H9 (cell line): ENCODE data around the gene TMEM186. TPM values are rescaled to one million over a fixed set of nuclear protein-coding genes. Genes with fewer than 3 reads are reported as not detected.

ENCODE experiments used
- DNase-seq: peaks from one replicate; pipeline ENCODE4 v3.0.0-alpha.2; 2017
- H2AFZ ChIP-seq: one replicate; pipeline ENCODE4 v1.6.1; 2013; ENCODE audit warnings: mild to moderate bottlenecking, low read length, control low read depth, moderate library complexity
- H2AK5ac ChIP-seq: 2 replicates; pipeline ENCODE4 v1.6.1; 2013; ENCODE audit warnings: low read length, control low read depth, mixed read lengths; ENCODE audit not compliant: insufficient read length
- H2BK120ac ChIP-seq: one replicate; pipeline ENCODE4 v1.6.1; 2013; ENCODE audit warnings: low read depth, mild to moderate bottlenecking, low read length, control low read depth, inconsistent platforms; ENCODE audit not compliant: poor library complexity, severe bottlenecking
- H2BK12ac ChIP-seq: 2 replicates; pipeline ENCODE4 v1.6.1; 2013; ENCODE audit warnings: low read length, control low read depth, mixed read lengths, low read depth; ENCODE audit not compliant: insufficient read length
- H2BK15ac ChIP-seq: 2 replicates; pipeline ENCODE4 v1.6.1; 2013; ENCODE audit warnings: low read depth, low read length, control low read depth
- H2BK20ac ChIP-seq: one replicate; pipeline ENCODE4 v1.6.1; 2013; ENCODE audit warnings: low read depth, mild to moderate bottlenecking, low read length, control low read depth, inconsistent platforms; ENCODE audit not compliant: poor library complexity, severe bottlenecking
- H2BK5ac ChIP-seq: 2 replicates; pipeline ENCODE4 v1.6.1; 2013; ENCODE audit warnings: low read length, control low read depth, mixed read lengths; ENCODE audit not compliant: insufficient read length
- H3K14ac ChIP-seq: 2 replicates; pipeline ENCODE4 v1.6.1; 2013; ENCODE audit warnings: low read length, control low read depth; ENCODE audit not compliant: insufficient read depth
- H3K18ac ChIP-seq: 2 replicates; pipeline ENCODE4 v1.6.1; 2013; ENCODE audit warnings: low read depth, mild to moderate bottlenecking, mixed read lengths, low read length, control low read depth; ENCODE audit not compliant: insufficient read length
- H3K23ac ChIP-seq: 2 replicates; pipeline ENCODE4 v1.6.1; 2013; ENCODE audit warnings: low read length, control low read depth, mixed read lengths, low read depth; ENCODE audit not compliant: insufficient read length
- H3K23me2 ChIP-seq: 2 replicates; pipeline ENCODE4 v1.6.1; 2013; ENCODE audit warnings: low read depth, mild to moderate bottlenecking, mixed read lengths, low read length, control low read depth; ENCODE audit not compliant: insufficient read length, poor library complexity, severe bottlenecking
- H3K27ac ChIP-seq: 2 replicates; pipeline ENCODE4 v1.5.1; 2013; ENCODE audit warnings: low read length, control low read depth, mixed read lengths, low read depth; ENCODE audit not compliant: insufficient read length
- H3K27me3 ChIP-seq: 2 replicates; pipeline ENCODE4 v1.6.1; 2013; ENCODE audit warnings: low read length, control low read depth, inconsistent platforms; ENCODE audit not compliant: insufficient read depth
- H3K4ac ChIP-seq: 2 replicates; pipeline ENCODE4 v1.6.1; 2013; ENCODE audit warnings: low read depth, mild to moderate bottlenecking, control low read depth, inconsistent platforms, low read length, moderate library complexity
- H3K4me1 ChIP-seq: 2 replicates; pipeline ENCODE4 v1.6.1; 2013; ENCODE audit warnings: low read length, control low read depth, inconsistent platforms; ENCODE audit not compliant: insufficient read depth
- H3K4me2 ChIP-seq: 2 replicates; pipeline ENCODE4 v1.6.1; 2013; ENCODE audit warnings: low read length, control low read depth, mixed read lengths; ENCODE audit not compliant: insufficient read length, insufficient read depth
- H3K56ac ChIP-seq: 2 replicates; pipeline ENCODE4 v1.6.1; 2013; ENCODE audit warnings: low read depth, mild to moderate bottlenecking, mixed read lengths, low read length, control low read depth; ENCODE audit not compliant: insufficient read length
- H3K79me1 ChIP-seq: 2 replicates; pipeline ENCODE4 v1.6.1; 2013; ENCODE audit warnings: low read depth, mild to moderate bottlenecking, moderate library complexity, low read length, control low read depth, inconsistent platforms; ENCODE audit not compliant: insufficient read depth, poor library complexity, severe bottlenecking
- H3K79me2 ChIP-seq: 2 replicates; pipeline ENCODE4 v1.6.1; 2013; ENCODE audit warnings: low read length, control low read depth, inconsistent platforms; ENCODE audit not compliant: insufficient read depth
- H3K9ac ChIP-seq: 2 replicates; pipeline ENCODE4 v1.6.1; 2013; ENCODE audit warnings: low read length, control low read depth, mixed read lengths; ENCODE audit not compliant: insufficient read length; ENCODE audit errors: extremely low read depth
- H3K9me3 ChIP-seq: one replicate; pipeline ENCODE4 v1.6.1; 2013; ENCODE audit warnings: low read depth, low read length, inconsistent platforms; ENCODE audit not compliant: control insufficient read depth
- H3T11ph ChIP-seq: one replicate; pipeline ENCODE4 v1.6.1; 2013; ENCODE audit warnings: mild to moderate bottlenecking, low read length, control low read depth, inconsistent platforms
- H4K20me1 ChIP-seq: one replicate; pipeline ENCODE4 v1.6.1; 2013; ENCODE audit not compliant: control insufficient read depth, insufficient read length, insufficient read depth
- H4K5ac ChIP-seq: 2 replicates; pipeline ENCODE4 v1.6.1; 2013; ENCODE audit warnings: low read depth, mild to moderate bottlenecking, mixed read lengths, low read length, control low read depth; ENCODE audit not compliant: insufficient read length
- H4K8ac ChIP-seq: replicated peaks from 2 replicates; pipeline ENCODE4 v1.6.1; 2013; ENCODE audit warnings: low read length, control low read depth, mixed read lengths, low read depth; ENCODE audit not compliant: insufficient read length
- H4K91ac ChIP-seq: 2 replicates; pipeline ENCODE4 v1.6.1; 2013; ENCODE audit warnings: low read depth, mild to moderate bottlenecking, moderate library complexity, mixed read lengths, low read length, control low read depth; ENCODE audit not compliant: insufficient read length
- H3K27ac Mint-ChIP-seq, 3 experiments: 2 replicates in 2 of 3; 3 replicates in 1 of 3; pipeline ENCODE4 v1.8.0; 2020 to 2021; ENCODE audit warnings: mixed read lengths in 3 of 3, mild to moderate bottlenecking in 1 of 3, moderate library complexity in 1 of 3
- H3K27me3 Mint-ChIP-seq: 2 replicates; pipeline ENCODE4 v1.8.0; 2021; ENCODE audit warnings: low read depth, mild to moderate bottlenecking, moderate library complexity, mixed read lengths
- H3K36me3 Mint-ChIP-seq, 3 experiments: 2 replicates in 2 of 3; 3 replicates in 1 of 3; pipeline ENCODE4 v1.8.0; 2020 to 2021; ENCODE audit warnings: low read depth in 3 of 3, mixed read lengths in 3 of 3; ENCODE audit not compliant: insufficient read depth in 1 of 3
- H3K4me1 Mint-ChIP-seq, 2 experiments: 2 replicates each; pipeline ENCODE4 v1.8.0; 2020; ENCODE audit warnings: mixed read lengths in 2 of 2
- H3K4me3 Mint-ChIP-seq, 2 experiments: 2 replicates in 1 of 2; 3 replicates in 1 of 2; pipeline ENCODE4 v1.8.0; 2020 to 2021; ENCODE audit warnings: mild to moderate bottlenecking in 2 of 2, mixed read lengths in 2 of 2, moderate library complexity in 1 of 2
- H3K9me3 Mint-ChIP-seq, 2 experiments: 2 replicates in 1 of 2; 3 replicates in 1 of 2; pipeline ENCODE4 v1.8.0; 2020; ENCODE audit warnings: mild to moderate bottlenecking in 2 of 2, mixed read lengths in 2 of 2, moderate library complexity in 1 of 2
- WGBS: extraction: QIAGEN DNeasy Blood & Tissue Kit; methylation state at CpG from one replicate; pipeline ENCODE4 v1.1.7; 2013; ENCODE audit warnings: missing lambda C conversion rate, low lambda C conversion rate, mixed read lengths; ENCODE audit not compliant: insufficient read length; ENCODE audit errors: extremely low coverage; 5-methylcytosine and 5-hydroxymethylcytosine counted together
- total RNA-seq: library from RNA; stranded (reverse); gene quantifications from 2 replicates; pipeline ENCODE4 v1.2.1, GENCODE V29; 2021
- TF ChIP-seq, protein P1 (sequence below): fragments of 200-600 bp; sonication (generic); conservative IDR thresholded peaks from 3 replicates; pipeline ENCODE4 v1.8.0; 2021; ENCODE audit warnings: antibody characterized with exemption, mild to moderate bottlenecking

The TMEM186 gene
- total RNA-seq, 1 experiment from 2014 or later: 9.6 TPM

- H4K20me1 ChIP-seq: no peaks in the 10 kb centered on the region
- DNase-seq: no peak
- no peak overlapping the region for H4K8ac ChIP-seq
- no peak overlapping the region for H2AFZ ChIP-seq
- no peak overlapping the region for H2BK120ac ChIP-seq
- H4K91ac ChIP-seq: no peak overlapping the region
- no peak overlapping the region for H3K18ac ChIP-seq
- H3K4ac ChIP-seq: no peak overlapping the region
- no peaks in the 10 kb centered on the region for H3K27me3 ChIP-seq
- H3K9ac ChIP-seq: no peak overlapping the region
- no peak overlapping the region for H2BK15ac ChIP-seq
- H3K4me2 ChIP-seq: no peak overlapping the region
- no peak overlapping the region for H3K14ac ChIP-seq
- H3K56ac ChIP-seq: no peak overlapping the region
- H4K5ac ChIP-seq: no peak overlapping the region
- H3K4me1 ChIP-seq: no peaks in the 10 kb centered on the region
- no peak overlapping the region for H3K23ac ChIP-seq
- no peak overlapping the region for H3T11ph ChIP-seq
- no peak overlapping the region for H2AK5ac ChIP-seq
- Mint-ChIP-seq H3K9me3 (no peaks in the 10 kb centered on the region), H3K27me3 (no peaks in the 10 kb centered on the region), H3K36me3 (peaks cover 53 to 95% (median 85%) of the 10 kb centered on the region in 3 experiments; a peak in 6 of 7 replicates), H3K4me1 (no peaks in the 10 kb centered on the region), H3K4me3 (no peak overlapping the region), H3K27ac (no peak overlapping the region; a peak in 1 of 7 replicates)
- no peak overlapping the region for H2BK20ac ChIP-seq
- H3K79me1 ChIP-seq: no peaks in the 10 kb centered on the region
- H3K9me3 ChIP-seq: no peaks in the 10 kb centered on the region
- no peaks in the 10 kb centered on the region for H3K23me2 ChIP-seq
- TF ChIP-seq, protein P1, sequence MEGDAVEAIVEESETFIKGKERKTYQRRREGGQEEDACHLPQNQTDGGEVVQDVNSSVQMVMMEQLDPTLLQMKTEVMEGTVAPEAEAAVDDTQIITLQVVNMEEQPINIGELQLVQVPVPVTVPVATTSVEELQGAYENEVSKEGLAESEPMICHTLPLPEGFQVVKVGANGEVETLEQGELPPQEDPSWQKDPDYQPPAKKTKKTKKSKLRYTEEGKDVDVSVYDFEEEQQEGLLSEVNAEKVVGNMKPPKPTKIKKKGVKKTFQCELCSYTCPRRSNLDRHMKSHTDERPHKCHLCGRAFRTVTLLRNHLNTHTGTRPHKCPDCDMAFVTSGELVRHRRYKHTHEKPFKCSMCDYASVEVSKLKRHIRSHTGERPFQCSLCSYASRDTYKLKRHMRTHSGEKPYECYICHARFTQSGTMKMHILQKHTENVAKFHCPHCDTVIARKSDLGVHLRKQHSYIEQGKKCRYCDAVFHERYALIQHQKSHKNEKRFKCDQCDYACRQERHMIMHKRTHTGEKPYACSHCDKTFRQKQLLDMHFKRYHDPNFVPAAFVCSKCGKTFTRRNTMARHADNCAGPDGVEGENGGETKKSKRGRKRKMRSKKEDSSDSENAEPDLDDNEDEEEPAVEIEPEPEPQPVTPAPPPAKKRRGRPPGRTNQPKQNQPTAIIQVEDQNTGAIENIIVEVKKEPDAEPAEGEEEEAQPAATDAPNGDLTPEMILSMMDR: no peak
- no peak overlapping the region for H3K27ac ChIP-seq
- H2BK12ac ChIP-seq: no peak overlapping the region
- no CpG with 5 or more reads among the region's 3 CpGs for WGBS
- H3K79me2 ChIP-seq: no peaks in the 10 kb centered on the region
- no peak overlapping the region for H2BK5ac ChIP-seq
Measured at GRCh38 chr16:8808009-8808408, 10.6 kb upstream of the TMEM186 start.
